Epithelial cell of prostate (primary cell): Measurements from ENCODE around the gene ACCS.

Source experiments
- DNase-seq: peaks from one replicate; pipeline ENCODE4 v3.0.0-alpha.2; 2011; ENCODE audit warnings: low read depth, low spot score
- H3K27ac ChIP-seq: fragments of 450-650 bp; 2 replicates; pipeline ENCODE4 v1.5.1; 2017; ENCODE audit warnings: mild to moderate bottlenecking

ACCS gene

DNA sequence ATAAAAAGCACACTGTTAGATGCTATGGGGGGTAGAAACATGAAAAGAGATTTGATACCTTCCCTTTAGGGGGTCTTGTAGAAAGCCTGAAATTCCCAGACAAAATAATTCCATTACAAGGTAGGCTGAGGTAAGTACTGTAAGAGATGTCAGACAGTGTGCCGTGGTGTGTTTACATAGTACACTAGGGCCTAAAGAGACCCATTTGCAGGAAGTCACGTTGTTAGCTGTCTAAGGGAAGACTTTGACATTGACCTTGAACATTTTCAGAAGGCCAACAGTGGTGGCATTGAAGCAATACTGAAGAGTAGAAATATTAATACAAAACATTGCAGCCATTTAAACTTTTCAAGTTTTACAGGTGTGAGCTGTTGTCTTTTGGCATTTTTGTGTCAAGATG lies 60.2 kb downstream of the ACCS start:
- H3K27ac ChIP-seq: no peak overlapping the region
- no peak for DNase-seq

- no peak for DNase-seq
- H3K27ac ChIP-seq: no peak overlapping the region
Measured at GRCh38 chr11:44127130-44127529, 61.1 kb downstream of the ACCS start.

- no peak for DNase-seq
- no peak overlapping the region for H3K27ac ChIP-seq
Measured at GRCh38 chr11:44128729-44129128, 62.7 kb downstream of the ACCS start.

DNA sequence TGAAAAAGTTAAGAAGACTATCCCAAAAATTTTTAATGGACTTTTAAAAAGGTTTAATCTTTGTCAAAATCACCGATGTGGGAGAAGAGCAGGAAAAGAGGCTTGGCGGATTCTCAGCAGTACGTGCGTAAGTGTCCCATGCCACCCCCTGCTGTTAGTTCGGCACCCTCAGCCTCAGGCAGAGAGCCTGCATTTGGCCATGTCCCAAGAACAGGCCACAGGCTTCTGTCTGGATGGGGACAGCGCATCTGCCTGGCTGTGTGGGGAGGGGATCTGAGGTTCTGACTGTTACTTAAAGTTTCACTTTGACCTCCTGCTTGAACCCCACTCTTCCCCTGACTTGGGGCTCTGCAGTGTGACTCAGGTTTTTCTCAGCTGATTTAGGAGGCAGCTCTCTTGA lies 64.7 kb downstream of the ACCS start:
- no peak for DNase-seq
- no peak overlapping the region for H3K27ac ChIP-seq

DNA sequence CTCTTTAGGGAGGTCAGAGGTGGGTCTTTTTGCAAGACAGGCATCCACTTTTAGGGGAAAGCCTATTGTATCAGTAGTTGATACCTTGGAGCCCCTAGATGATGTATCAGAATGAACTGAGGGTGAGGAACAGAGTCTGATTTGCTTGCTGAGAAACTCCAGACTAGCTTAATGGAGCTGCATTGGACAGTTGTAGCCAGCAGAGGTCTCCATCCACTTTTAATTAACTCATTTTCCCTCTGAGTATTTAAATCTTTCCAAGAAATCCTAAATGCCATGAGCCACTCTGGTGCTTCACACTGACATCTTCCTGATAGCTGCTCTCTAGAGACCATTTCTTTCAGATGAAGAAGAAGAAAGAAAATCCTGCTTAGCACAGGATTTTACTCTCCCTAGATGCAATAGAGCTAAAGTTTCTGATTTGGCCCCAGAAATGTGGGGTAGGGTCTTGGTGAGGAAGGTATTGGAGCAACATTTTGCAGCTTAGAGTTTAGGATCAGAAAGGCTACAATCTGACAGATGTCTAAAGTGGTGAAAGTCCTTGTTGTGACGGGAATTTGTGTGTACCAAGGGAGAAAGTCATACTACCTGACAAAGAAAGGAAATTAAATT lies 67.4 kb downstream of the ACCS start:
- H3K27ac ChIP-seq: no peak overlapping the region
- no peak for DNase-seq
